ENCODE data around the gene RTN4RL1. TPM values are rescaled to one million over a fixed set of nuclear protein-coding genes. Genes with fewer than 3 reads are reported as not detected.

The RTN4RL1 gene
- total and polyA plus RNA-seq, 2 of the 13 experiments (the other 11 are each of a cell fraction or from before 2014, with no cell fraction given): 0.01 TPM; not detected in 1

GRCh38 chr17:2029911-2030778, 5.0 kb upstream of the RTN4RL1 start, which contains the start of gene DPH1 (continued):
- TF ChIP-seq, protein P1, sequence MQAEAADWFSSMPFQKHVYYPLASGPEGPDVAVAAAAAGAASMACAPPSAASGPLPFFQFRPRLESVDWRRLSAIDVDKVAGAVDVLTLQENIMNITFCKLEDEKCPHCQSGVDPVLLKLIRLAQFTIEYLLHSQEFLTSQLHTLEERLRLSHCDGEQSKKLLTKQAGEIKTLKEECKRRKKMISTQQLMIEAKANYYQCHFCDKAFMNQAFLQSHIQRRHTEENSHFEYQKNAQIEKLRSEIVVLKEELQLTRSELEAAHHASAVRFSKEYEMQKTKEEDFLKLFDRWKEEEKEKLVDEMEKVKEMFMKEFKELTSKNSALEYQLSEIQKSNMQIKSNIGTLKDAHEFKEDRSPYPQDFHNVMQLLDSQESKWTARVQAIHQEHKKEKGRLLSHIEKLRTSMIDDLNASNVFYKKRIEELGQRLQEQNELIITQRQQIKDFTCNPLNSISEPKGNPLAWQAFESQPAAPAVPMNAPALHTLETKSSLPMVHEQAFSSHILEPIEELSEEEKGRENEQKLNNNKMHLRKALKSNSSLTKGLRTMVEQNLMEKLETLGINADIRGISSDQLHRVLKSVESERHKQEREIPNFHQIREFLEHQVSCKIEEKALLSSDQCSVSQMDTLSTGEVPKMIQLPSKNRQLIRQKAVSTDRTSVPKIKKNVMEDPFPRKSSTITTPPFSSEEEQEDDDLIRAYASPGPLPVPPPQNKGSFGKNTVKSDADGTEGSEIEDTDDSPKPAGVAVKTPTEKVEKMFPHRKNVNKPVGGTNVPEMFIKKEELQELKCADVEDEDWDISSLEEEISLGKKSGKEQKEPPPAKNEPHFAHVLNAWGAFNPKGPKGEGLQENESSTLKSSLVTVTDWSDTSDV (CRISPR knock-in tag; IDR thresholded peaks at IDR 0.05): no peak
- 0 out of 2 replicates have a peak, but pooled peaks have one; percentile 78 for TF ChIP-seq HOXA7 (CRISPR knock-in tag; IDR thresholded peaks at IDR 0.05)
- peak; percentile 90 for TF ChIP-seq THAP11 (CRISPR knock-in tag; IDR thresholded peaks at IDR 0.05)
- TF ChIP-seq ZNF747 (CRISPR knock-in tag; IDR thresholded peaks at IDR 0.05; ENCODE audit: borderline replicate concordance): no peak
- peak; percentile 45; the same call in 1 of the 2 replicates for TF ChIP-seq JUNB (CRISPR knock-in tag; IDR thresholded peaks at IDR 0.05; ENCODE audit: borderline replicate concordance)
- no peak for TF ChIP-seq SUZ12 (IDR thresholded peaks at IDR 0.05; ENCODE audit: low read depth, low read length)
- no peak for TF ChIP-seq SSRP1 (CRISPR knock-in tag; IDR thresholded peaks at IDR 0.05)
- TF ChIP-seq, protein P2, sequence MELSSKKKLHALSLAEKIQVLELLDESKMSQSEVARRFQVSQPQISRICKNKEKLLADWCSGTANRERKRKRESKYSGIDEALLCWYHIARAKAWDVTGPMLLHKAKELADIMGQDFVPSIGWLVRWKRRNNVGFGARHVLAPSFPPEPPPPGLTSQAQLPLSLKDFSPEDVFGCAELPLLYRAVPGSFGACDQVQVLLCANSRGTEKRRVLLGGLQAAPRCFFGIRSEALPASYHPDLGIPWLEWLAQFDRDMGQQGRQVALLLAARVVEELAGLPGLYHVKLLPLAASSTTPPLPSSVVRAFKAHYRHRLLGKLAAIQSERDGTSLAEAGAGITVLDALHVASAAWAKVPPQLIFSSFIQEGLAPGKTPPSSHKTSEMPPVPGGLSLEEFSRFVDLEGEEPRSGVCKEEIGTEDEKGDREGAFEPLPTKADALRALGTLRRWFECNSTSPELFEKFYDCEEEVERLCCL (CRISPR knock-in tag; IDR thresholded peaks at IDR 0.05; ENCODE audit: borderline replicate concordance): no peak
- no peak for TF ChIP-seq ZKSCAN1 (IDR thresholded peaks at IDR 0.05; ENCODE audit: low read length)
- peak; percentile 88 for TF ChIP-seq CBFB (CRISPR knock-in tag; IDR thresholded peaks at IDR 0.05)
- TF ChIP-seq ZSCAN22 (CRISPR knock-in tag; IDR thresholded peaks at IDR 0.05): no peak
- TF ChIP-seq BORCS8-MEF2B (CRISPR knock-in tag; IDR thresholded peaks at IDR 0.05): peak; percentile 28; the same call in 1 of the 2 replicates
- no peak; the same call in 1 of the 2 replicates for TF ChIP-seq ZNF768 (CRISPR knock-in tag; IDR thresholded peaks at IDR 0.05)
- TF ChIP-seq, protein P3, sequence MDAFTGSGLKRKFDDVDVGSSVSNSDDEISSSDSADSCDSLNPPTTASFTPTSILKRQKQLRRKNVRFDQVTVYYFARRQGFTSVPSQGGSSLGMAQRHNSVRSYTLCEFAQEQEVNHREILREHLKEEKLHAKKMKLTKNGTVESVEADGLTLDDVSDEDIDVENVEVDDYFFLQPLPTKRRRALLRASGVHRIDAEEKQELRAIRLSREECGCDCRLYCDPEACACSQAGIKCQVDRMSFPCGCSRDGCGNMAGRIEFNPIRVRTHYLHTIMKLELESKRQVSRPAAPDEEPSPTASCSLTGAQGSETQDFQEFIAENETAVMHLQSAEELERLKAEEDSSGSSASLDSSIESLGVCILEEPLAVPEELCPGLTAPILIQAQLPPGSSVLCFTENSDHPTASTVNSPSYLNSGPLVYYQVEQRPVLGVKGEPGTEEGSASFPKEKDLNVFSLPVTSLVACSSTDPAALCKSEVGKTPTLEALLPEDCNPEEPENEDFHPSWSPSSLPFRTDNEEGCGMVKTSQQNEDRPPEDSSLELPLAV (CRISPR knock-in tag; conservative IDR thresholded peaks at IDR 0.05; ENCODE audit: low read depth): no peak
- TF ChIP-seq TCF12 (IDR thresholded peaks at IDR 0.05): no peak
- no peak for TF ChIP-seq TCF12 (CRISPR knock-in tag; IDR thresholded peaks at IDR 0.05)
- peak; percentile 1; the same call in 1 of the 2 replicates for TF ChIP-seq REPIN1 (CRISPR knock-in tag; IDR thresholded peaks at IDR 0.05; ENCODE audit: borderline replicate concordance, low read depth)
- TF ChIP-seq, protein P4, sequence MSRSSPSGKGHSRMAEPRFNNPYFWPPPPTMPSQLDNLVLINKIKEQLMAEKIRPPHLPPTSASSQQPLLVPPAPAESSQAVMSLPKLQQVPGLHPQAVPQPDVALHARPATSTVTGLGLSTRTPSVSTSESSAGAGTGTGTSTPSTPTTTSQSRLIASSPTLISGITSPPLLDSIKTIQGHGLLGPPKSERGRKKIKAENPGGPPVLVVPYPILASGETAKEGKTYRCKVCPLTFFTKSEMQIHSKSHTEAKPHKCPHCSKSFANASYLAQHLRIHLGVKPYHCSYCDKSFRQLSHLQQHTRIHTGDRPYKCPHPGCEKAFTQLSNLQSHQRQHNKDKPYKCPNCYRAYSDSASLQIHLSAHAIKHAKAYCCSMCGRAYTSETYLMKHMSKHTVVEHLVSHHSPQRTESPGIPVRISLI (CRISPR knock-in tag; IDR thresholded peaks at IDR 0.05; ENCODE audit: borderline replicate concordance): no peak
- TF ChIP-seq ZNF619 (CRISPR knock-in tag; IDR thresholded peaks at IDR 0.05): 0 out of 2 replicates have a peak, but pooled peaks have one; percentile 62
- TF ChIP-seq ZNF546 (CRISPR knock-in tag; conservative IDR thresholded peaks at IDR 0.05): no peak
- peak; percentile 98 for TF ChIP-seq MXD3 (CRISPR knock-in tag; IDR thresholded peaks at IDR 0.05)
- TF ChIP-seq RELA (CRISPR knock-in tag; IDR thresholded peaks at IDR 0.05): peak; percentile 38; the same call in 1 of the 2 replicates
- no peak for TF ChIP-seq ZNF143 (CRISPR knock-in tag; IDR thresholded peaks at IDR 0.05)
- TF ChIP-seq ZNF7 (CRISPR knock-in tag; IDR thresholded peaks at IDR 0.05): peak; percentile 5; the same call in 1 of the 2 replicates

Data from HepG2 (cell line).